NCI-H82 (cell line): ENCODE results near the gene HTR1D.
"Not testable (repeated sequence)": the region's sequence is repeated elsewhere in the genome, so short reads cannot be mapped to it uniquely, and the experiment has no call there.

Source experiments
- DNase-seq: peaks from one replicate; lab custom pipeline; 2025; lab: John Stamatoyannopoulos, UW

Gene HTR1D

DNA sequence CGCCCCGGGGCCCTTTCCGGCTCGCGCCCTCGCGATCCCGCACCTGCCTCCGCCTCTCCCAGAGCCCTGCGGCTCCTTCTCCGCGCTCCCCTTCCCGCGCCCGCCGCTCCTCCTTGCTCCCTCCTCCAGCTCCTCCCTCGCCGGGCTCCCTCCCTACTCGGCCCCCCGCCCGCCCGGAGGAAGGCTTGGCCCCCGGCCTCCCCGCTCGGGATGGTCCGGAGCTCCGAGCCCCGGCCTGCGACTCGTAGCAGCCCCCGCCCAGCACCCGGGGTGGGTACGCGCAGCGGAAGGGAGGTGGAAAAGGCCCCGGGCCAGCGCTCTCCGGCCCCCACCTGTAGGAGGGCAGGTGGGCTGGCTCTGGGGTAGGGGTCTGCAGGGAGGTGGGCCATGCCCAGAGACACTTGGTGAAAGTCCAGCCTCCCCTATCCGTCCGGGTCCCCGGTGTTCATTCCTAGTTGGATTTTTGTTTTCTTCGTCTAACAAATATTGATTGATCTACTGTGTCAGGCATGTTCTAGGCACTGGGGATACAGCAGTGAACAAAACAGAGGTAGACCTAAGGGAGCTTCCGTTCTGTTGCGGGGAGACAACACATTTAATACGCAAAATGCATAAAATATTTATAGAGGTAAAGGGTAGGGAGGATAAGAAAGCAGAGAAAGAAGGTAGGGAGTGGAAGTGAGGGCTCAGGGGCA, at the start of gene HTR1D:
TSS of gene HTR1D (minus strand) at position 82 of the 695 bp plus-strand sequence. CDS start 23,283 bp downstream, outside the sequence.
- no peak for DNase-seq

DNA sequence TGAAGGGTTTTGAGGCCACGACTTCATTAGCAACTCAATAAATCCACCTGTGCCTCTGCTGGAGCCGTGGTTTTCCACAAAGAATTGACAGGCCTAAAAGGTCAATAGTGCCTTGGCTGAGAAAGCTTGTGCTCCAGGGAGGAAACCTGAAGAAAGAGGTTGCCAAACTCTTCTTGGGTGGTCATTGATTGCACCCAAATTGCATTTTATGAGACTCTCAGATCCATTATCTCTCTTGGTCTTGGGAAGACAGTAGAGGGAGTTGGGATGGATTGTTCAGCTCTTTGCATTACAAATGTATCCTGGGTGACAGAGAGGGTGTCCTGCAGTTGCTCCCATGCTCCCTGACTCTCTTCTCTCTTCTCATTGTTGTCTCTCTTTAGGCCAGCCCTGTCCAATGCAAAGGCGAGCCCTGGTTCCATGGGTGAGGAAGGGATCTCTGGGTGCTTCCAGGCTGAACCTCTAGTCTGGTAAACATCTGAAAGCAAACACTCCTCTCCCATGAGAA, 46.1 kb upstream of the HTR1D start:
- no peak for DNase-seq

DNA sequence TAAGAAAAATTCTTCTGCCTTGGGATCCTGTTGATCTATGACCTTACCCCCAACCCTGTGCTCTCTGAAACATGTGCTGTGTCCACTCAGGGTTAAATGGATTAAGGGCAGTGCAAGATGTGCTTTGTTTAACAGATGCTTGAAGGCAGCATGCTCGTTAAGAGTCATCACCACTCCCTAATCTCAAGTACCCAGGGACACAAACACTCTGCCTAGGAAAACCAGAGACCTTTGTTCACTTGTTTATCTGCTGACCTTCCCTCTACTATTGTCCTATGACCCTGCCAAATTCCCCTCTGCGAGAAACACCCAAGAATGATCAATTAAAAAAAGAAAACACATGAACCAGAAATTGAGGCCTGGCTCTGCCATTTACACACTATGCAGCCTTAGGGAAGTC, 40.8 kb upstream of the HTR1D start:
- DNase-seq: not testable (repeated sequence)

DNA sequence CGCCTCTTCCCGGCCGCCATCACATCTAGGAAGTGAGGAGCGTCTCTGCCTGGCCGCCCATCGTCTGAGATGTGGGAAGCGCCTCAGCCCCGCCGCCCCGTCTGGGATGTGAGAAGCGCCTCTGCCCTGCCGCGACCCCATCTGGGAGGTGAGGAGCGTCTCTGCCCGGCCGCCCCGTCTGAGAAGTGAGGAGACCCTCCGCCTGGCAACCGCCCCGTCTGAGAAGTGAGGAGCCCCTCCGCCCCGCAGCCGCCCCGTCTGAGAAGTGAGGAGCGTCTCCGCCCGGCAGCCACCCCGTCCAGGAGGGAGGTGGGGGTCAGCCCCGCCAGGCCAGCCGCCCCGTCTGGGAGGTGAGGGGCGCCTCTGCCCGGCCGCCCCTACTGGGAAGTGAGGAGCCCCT, 40.1 kb upstream of the HTR1D start:
- DNase-seq: not testable (repeated sequence)

DNA sequence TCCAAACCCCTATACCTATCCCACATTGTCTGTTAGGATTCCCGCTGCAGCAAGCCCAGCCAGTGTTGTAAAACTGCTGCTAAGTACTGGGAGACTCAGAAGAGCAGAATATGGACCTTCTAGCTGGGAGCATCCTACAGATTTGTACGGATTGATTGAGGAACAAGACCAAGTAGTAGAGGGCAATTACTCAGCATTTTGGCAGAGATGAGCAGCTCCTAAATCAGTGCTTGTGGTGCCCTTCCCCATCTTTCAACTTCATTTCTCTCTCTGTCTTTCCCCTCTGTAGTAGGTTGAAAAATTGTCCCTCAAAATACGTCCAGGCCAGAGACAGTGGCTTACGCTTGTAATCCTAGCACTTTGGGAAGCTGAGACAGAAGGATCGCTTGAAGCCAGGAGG, 37.3 kb upstream of the HTR1D start:
- DNase-seq: no peak

DNA sequence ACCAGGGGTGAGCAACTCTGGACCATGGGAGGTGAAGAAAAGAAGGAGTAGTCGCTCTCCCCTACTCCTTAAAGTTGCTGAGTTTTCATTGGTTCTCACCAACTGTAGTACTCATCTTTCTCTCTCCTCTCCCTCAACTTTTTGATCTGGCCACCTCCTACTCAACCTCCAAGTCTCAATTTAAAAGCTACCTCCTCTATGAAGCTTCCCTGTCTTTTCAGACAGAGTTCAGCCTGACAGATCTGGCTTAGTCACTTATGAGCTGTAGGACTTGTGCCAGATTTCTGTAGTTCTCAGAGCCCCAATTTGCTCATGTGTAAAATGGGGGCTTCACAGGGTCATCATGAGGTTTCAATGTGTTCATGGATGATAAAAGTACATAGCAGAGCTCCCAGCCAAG, 34.5 kb upstream of the HTR1D start:
- no peak for DNase-seq

DNA sequence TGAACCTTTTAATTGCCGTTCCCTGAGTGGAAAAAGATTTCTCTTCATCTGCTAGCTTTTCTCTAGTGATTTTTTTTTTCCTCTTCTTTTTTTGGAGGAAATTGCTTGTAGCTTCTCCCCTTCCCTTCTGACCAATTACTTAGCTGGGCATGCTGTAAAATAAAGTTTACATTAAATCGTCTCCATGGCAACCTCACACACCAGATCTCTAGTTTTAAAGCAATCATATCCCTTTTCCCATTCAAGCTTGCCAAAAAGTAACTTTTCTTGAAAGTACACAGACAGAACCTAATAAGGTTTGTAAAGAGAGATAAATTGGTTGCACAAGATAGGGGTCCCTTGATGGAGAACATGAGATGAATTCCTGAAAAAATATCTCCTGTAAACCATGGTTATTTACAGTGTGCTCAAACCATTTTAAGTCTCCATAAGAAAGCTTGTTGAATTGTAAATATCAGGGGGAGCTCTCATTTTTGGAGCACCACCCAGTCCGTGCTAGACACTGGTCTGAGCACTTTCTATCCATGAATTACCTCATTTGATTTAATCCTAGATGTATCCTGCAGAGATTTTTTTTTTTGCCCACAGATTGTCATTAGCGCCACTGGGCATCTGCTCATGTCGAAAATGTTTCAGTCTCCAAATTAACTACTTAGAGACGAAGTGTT, 32.6 kb upstream of the HTR1D start:
- no peak for DNase-seq

DNA sequence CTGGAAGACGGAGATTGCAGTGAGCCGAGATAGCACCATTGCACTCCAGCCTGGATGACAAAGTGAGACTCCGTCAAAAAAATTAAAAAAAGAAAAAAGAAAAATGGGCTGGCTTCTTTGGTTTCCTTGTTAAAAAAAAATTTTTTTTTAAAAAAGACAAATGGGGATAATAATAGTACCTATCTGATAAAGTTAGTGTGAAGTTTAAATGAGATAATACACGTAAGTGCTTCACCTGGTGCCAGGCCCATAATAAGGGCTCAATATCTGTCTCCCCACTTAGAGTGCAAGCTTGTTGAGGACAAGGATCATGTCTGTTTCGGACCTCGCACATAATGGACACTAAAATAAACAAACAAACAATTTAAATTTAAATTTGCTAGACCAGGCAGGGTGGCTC, 30.0 kb upstream of the HTR1D start:
- DNase-seq: no peak

- DNase-seq: no peak
These were observed 29.0 kb upstream of the HTR1D start for GRCh38 chr1:23246274-23246673.

- no peak for DNase-seq
These were observed 27.0 kb upstream of the HTR1D start for GRCh38 chr1:23244256-23244761.

DNA sequence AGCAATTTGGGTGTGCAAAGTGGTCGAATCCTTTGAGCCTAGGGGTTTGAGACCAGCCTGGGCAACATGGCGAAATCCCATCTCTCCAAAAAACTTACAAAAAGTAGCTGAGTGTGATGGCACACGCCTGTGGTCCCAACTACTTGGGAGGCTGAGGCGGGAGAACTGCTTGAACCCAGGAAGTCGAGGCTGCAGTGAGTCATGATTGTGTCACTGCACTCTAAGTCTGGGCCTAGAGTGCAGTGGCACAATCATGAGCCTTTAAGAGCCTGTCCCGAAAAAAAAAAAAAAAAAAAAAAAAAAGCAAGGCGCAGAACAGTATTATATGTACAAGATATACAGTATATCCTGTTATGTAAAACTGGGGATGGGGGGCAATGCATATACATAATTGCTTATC, 25.1 kb upstream of the HTR1D start:
- DNase-seq: no peak

GRCh38 chr1:23239638-23240295, 22.5 kb upstream of the HTR1D start:
- DNase-seq: no peak

GRCh38 chr1:23238565-23238964, 21.3 kb upstream of the HTR1D start:
- no peak for DNase-seq

- DNase-seq: no peak
These were observed 20.2 kb upstream of the HTR1D start for GRCh38 chr1:23237508-23237907.

DNA sequence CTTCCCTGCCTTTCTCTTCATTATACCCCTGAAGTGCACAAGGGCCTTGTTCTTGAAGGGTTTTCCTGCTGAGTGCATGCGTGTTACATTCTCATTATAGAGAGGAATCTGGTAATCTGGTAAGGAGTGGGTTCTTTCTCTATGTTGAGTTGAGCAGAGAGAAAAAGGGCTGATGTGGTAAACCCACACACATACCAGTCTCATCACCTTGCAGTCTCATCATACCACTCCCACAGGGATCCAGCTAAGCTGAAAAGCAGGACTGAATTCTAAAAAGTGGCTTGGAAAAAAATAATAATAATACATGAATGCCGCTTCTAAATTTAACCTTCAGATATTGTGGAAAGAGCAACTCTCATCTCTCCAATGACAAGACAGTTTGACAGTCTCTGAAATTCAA, 10.5 kb upstream of the HTR1D start:
- no peak for DNase-seq

DNA sequence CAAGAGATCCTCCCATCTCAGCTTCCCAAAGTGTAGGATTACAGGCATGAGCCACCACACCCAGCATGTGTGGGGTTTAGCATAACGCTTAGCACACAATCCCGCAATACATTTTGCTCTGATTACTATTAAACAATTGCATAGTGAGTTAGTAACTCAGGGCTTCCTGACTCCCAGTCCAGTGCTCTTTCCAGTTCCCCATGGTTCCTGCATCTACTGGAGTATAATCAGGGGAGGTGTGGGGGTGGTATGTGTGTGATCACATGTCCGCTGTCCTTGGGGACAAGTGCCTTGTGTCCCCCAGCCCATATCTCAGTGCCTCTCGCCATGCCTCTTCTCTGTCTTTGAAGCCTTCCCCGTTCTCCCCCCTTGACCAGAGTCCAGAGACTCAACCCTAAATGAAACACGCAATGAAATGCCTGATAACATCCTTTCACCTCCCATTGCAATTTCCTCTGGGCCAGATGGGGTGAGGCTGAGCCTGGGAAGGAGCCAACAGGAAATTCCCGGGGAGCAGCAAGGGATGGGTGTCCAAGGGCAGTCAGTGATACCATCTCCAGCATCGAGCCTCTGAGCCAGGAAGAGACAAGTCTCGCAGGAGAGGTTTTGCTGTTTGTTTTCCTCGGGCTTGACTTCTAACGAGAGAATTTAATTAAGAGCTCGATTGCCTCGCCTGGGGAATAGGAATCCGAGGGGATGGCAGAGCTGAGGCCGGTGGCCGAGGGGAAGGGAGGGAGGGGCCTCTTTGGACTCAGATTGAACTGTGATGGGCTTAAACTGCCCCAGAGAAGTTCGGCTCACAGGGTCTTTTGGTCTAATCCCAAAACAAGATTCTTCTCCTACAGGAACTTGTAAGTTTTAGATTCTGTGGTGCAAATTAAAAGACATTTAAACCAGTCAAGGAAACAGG, 7.7 kb upstream of the HTR1D start:
- peak; percentile 75 for DNase-seq

- DNase-seq: peak; percentile 23
These were observed 6.7 kb upstream of the HTR1D start for GRCh38 chr1:23223963-23224362.

DNA sequence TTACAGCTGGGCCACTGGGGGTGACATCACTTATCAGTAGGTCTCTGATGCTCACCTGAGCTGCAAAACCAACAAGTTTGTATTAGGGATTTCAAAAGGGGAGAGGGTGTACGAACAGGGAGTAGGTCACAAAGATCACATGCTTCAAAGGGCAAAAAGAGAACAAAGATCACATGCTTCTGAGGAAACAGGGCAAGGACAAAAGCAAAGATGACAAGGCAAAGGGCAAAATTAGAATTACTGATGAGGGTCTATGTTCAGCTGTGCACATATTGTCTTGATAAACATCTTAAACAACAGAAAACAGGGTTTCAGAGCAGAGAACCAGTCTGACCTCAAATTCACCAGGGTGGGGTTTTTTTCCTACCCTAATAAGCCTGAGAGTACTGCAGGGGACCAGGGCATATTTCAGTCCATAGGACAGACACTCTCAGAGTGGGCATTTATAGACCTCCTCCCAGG, 6.2 kb upstream of the HTR1D start:
- not testable (repeated sequence) for DNase-seq

GRCh38 chr1:23222742-23223141, 5.4 kb upstream of the HTR1D start:
- DNase-seq: no peak

- DNase-seq: no peak
These were observed 5.0 kb upstream of the HTR1D start for GRCh38 chr1:23222331-23222730.

DNA sequence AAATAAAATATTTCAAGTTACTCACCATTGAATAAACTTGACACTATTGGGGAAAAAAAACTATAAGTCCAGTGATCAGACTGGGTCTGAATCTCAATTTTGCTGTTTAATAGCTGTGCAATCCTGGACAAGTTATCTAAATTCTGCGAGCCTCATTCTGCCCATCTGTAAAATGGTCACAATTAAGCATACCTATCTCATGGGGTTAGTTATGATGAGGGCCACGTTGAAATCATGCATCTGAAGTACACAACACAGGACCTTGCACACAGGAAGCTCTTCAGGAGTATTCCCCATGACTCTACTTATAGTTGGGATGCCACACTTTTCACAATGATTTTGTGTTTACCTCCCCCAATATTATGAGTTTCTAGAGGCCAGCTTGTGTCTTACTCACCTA, 3.8 kb upstream of the HTR1D start:
- DNase-seq: no peak
